T-helper 2 cell treated with Interferon-gamma antibody and Interleukin-4, amounts not matched to agents 5 μg/mL and 100 μg/mL, for 36 hours (primary cell): ENCODE results near the gene SHLD1.

Experiments
- DNase-seq: peaks from one replicate; pipeline ENCODE4 v3.0.0; 2021; ENCODE audit warnings: low spot score
- H3K27ac Mint-ChIP-seq: one replicate; pipeline ENCODE4 v1.8.0; 2021; ENCODE audit warnings: mild to moderate bottlenecking, mixed read lengths
- H3K27me3 Mint-ChIP-seq: one replicate; pipeline ENCODE4 v1.8.0; 2021; ENCODE audit warnings: low read depth, mixed read lengths
- H3K36me3 Mint-ChIP-seq: one replicate; pipeline ENCODE4 v1.8.0; 2021; ENCODE audit warnings: low read depth, mixed read lengths
- H3K4me1 Mint-ChIP-seq: one replicate; pipeline ENCODE4 v1.8.0; 2021; ENCODE audit warnings: low read depth, mixed read lengths
- H3K4me3 Mint-ChIP-seq: one replicate; pipeline ENCODE4 v1.8.0; 2022; ENCODE audit warnings: mild to moderate bottlenecking, moderate library complexity, mixed read lengths
- H3K9me3 Mint-ChIP-seq: one replicate; pipeline ENCODE4 v1.8.0; 2021; ENCODE audit warnings: mixed read lengths

Gene SHLD1

GRCh38 chr20:5845681-5846615 is 95.7 kb downstream of the SHLD1 start:
- Mint-ChIP-seq H3K4me1 (peaks cover 59% of the 10 kb centered on the region), H3K4me3 (peak overlapping the region; percentile 26), H3K27ac (peak overlapping the region; percentile 67), H3K9me3 (peaks cover 6% of the 10 kb centered on the region), H3K27me3 (no peaks in the 10 kb centered on the region), H3K36me3 (no peaks in the 10 kb centered on the region)
- DNase-seq = no peak

GRCh38 chr20:5848711-5849505 is 98.7 kb downstream of the SHLD1 start:
- no peak for DNase-seq
- H3K4me1 Mint-ChIP-seq = peaks cover 39% of the 10 kb centered on the region
- no peak overlapping the region for H3K4me3 Mint-ChIP-seq
- no peaks in the 10 kb centered on the region for H3K36me3 Mint-ChIP-seq
- no peak overlapping the region for H3K27ac Mint-ChIP-seq
- no peaks in the 10 kb centered on the region for H3K9me3 Mint-ChIP-seq
- no peaks in the 10 kb centered on the region for H3K27me3 Mint-ChIP-seq

- no peaks in the 10 kb centered on the region for H3K36me3 Mint-ChIP-seq
- H3K4me3 Mint-ChIP-seq = no peak overlapping the region
- no peak for DNase-seq
- peaks cover 4% of the 10 kb centered on the region for H3K4me1 Mint-ChIP-seq
- H3K9me3 Mint-ChIP-seq = no peaks in the 10 kb centered on the region
- no peaks in the 10 kb centered on the region for H3K27me3 Mint-ChIP-seq
- H3K27ac Mint-ChIP-seq = no peak overlapping the region
Measured at GRCh38 chr20:5855939-5856338, 105.7 kb downstream of the SHLD1 start.

GRCh38 chr20:5859608-5860007 is 109.4 kb downstream of the SHLD1 start:
- Mint-ChIP-seq H3K36me3 (peaks cover 7% of the 10 kb centered on the region), H3K27ac (no peak overlapping the region), H3K9me3 (no peaks in the 10 kb centered on the region), H3K27me3 (no peaks in the 10 kb centered on the region), H3K4me3 (no peak overlapping the region), H3K4me1 (peaks cover 13% of the 10 kb centered on the region)
- DNase-seq = no peak

- no peaks in the 10 kb centered on the region for H3K27me3 Mint-ChIP-seq
- H3K4me1 Mint-ChIP-seq = peaks cover 12% of the 10 kb centered on the region
- H3K36me3 Mint-ChIP-seq = peaks cover 7% of the 10 kb centered on the region
- no peak overlapping the region for H3K4me3 Mint-ChIP-seq
- no peak overlapping the region for H3K27ac Mint-ChIP-seq
- no peak for DNase-seq
- no peaks in the 10 kb centered on the region for H3K9me3 Mint-ChIP-seq
Measured at GRCh38 chr20:5862703-5863039, 112.5 kb downstream of the SHLD1 start.

- peaks cover 12% of the 10 kb centered on the region for H3K4me1 Mint-ChIP-seq
- no peak overlapping the region for H3K27ac Mint-ChIP-seq
- DNase-seq = no peak
- no peaks in the 10 kb centered on the region for H3K27me3 Mint-ChIP-seq
- no peak overlapping the region for H3K4me3 Mint-ChIP-seq
- H3K36me3 Mint-ChIP-seq = peaks cover 7% of the 10 kb centered on the region
- H3K9me3 Mint-ChIP-seq = no peaks in the 10 kb centered on the region
Measured at GRCh38 chr20:5863040-5863833, 113.0 kb downstream of the SHLD1 start.

GRCh38 chr20:5864428-5864827 is 114.2 kb downstream of the SHLD1 start:
- no peak for DNase-seq
- Mint-ChIP-seq H3K27ac (no peak overlapping the region), H3K36me3 (peaks cover 7% of the 10 kb centered on the region), H3K27me3 (no peaks in the 10 kb centered on the region), H3K9me3 (no peaks in the 10 kb centered on the region), H3K4me1 (peaks cover 12% of the 10 kb centered on the region), H3K4me3 (no peak overlapping the region)

GRCh38 chr20:5864873-5865587 is 114.8 kb downstream of the SHLD1 start:
- no peaks in the 10 kb centered on the region for H3K27me3 Mint-ChIP-seq
- H3K4me1 Mint-ChIP-seq = peaks cover 12% of the 10 kb centered on the region
- H3K4me3 Mint-ChIP-seq = no peak overlapping the region
- no peaks in the 10 kb centered on the region for H3K9me3 Mint-ChIP-seq
- peaks cover 7% of the 10 kb centered on the region for H3K36me3 Mint-ChIP-seq
- DNase-seq = no peak
- H3K27ac Mint-ChIP-seq = no peak overlapping the region

GRCh38 chr20:5865604-5866003 is 115.4 kb downstream of the SHLD1 start:
- Mint-ChIP-seq H3K4me3 (no peak overlapping the region), H3K27me3 (no peaks in the 10 kb centered on the region), H3K4me1 (peaks cover 13% of the 10 kb centered on the region), H3K27ac (no peak overlapping the region), H3K9me3 (no peaks in the 10 kb centered on the region), H3K36me3 (peaks cover 7% of the 10 kb centered on the region)
- DNase-seq = no peak

GRCh38 chr20:5870568-5870981 is 120.4 kb downstream of the SHLD1 start:
- peaks cover 2% of the 10 kb centered on the region for H3K4me1 Mint-ChIP-seq
- no peaks in the 10 kb centered on the region for H3K36me3 Mint-ChIP-seq
- H3K4me3 Mint-ChIP-seq = no peak overlapping the region
- H3K9me3 Mint-ChIP-seq = no peaks in the 10 kb centered on the region
- DNase-seq = no peak
- no peak overlapping the region for H3K27ac Mint-ChIP-seq
- H3K27me3 Mint-ChIP-seq = peaks cover 19% of the 10 kb centered on the region

GRCh38 chr20:5871459-5872410 is 121.5 kb downstream of the SHLD1 start:
- H3K9me3 Mint-ChIP-seq = no peaks in the 10 kb centered on the region
- H3K27me3 Mint-ChIP-seq = peaks cover 19% of the 10 kb centered on the region
- peaks cover 2% of the 10 kb centered on the region for H3K4me1 Mint-ChIP-seq
- no peaks in the 10 kb centered on the region for H3K36me3 Mint-ChIP-seq
- no peak for DNase-seq
- H3K27ac Mint-ChIP-seq = no peak overlapping the region
- no peak overlapping the region for H3K4me3 Mint-ChIP-seq

GRCh38 chr20:5877128-5877527 is 126.9 kb downstream of the SHLD1 start:
- Mint-ChIP-seq H3K36me3 (no peaks in the 10 kb centered on the region), H3K27ac (no peak overlapping the region), H3K27me3 (peaks cover 17% of the 10 kb centered on the region), H3K4me3 (no peak overlapping the region), H3K9me3 (no peaks in the 10 kb centered on the region), H3K4me1 (peaks cover 3% of the 10 kb centered on the region)
- no peak for DNase-seq
